ENCODE results near the gene SLC6A8.
A peak's percentile ranks its signal among the peaks of the same experiment; 100 is the strongest.

The SLC6A8 gene

GRCh38 chrX:153648358-153649177 lies 39.2 kb upstream of the SLC6A8 start:
- DNase-seq, result no peak

GRCh38 chrX:153649178-153649914 lies 38.4 kb upstream of the SLC6A8 start:
- peak; percentile 37 for DNase-seq

GRCh38 chrX:153649915-153650782 lies 37.6 kb upstream of the SLC6A8 start:
- DNase-seq, result no peak

- no peak for DNase-seq
Measured at GRCh38 chrX:153650959-153651358, 36.8 kb upstream of the SLC6A8 start.

GRCh38 chrX:153651540-153652079 lies 36.1 kb upstream of the SLC6A8 start:
- DNase-seq, result no peak

GRCh38 chrX:153653556-153653955 lies 34.2 kb upstream of the SLC6A8 start:
- DNase-seq, result no peak

GRCh38 chrX:153657161-153657560 lies 30.6 kb upstream of the SLC6A8 start:
- DNase-seq, result no peak

- no peak for DNase-seq
Measured at GRCh38 chrX:153659268-153659667, 28.5 kb upstream of the SLC6A8 start.

GRCh38 chrX:153662266-153662665 lies 25.5 kb upstream of the SLC6A8 start:
- DNase-seq, result no peak

GRCh38 chrX:153665726-153666306 lies 21.9 kb upstream of the SLC6A8 start:
- no peak for DNase-seq

- no peak for DNase-seq
Measured at GRCh38 chrX:153667281-153667955, 20.3 kb upstream of the SLC6A8 start.

GRCh38 chrX:153667956-153668396 lies 19.8 kb upstream of the SLC6A8 start:
- DNase-seq, result peak; percentile 78

GRCh38 chrX:153668423-153669173 lies 19.1 kb upstream of the SLC6A8 start:
- DNase-seq, result no peak

GRCh38 chrX:153669174-153669890 lies 18.4 kb upstream of the SLC6A8 start:
- DNase-seq, result peak; percentile 18

- DNase-seq, result no peak
Measured at GRCh38 chrX:153669901-153670731, 17.6 kb upstream of the SLC6A8 start.

- DNase-seq, result no peak
Measured at GRCh38 chrX:153670748-153671588, 16.8 kb upstream of the SLC6A8 start.

GRCh38 chrX:153671589-153672530 lies 15.9 kb upstream of the SLC6A8 start:
- no peak for DNase-seq

Data from NCI-H1105 treated with DMSO at 0.1 percent for 48 hours (cell line).